HCT116 (cell line): ENCODE data around the gene WSB2. TPM values are rescaled to one million over a fixed set of nuclear protein-coding genes. Genes with fewer than 3 reads are reported as not detected.
"Not testable (repeated sequence)": the region's sequence is repeated elsewhere in the genome, so short reads cannot be mapped to it uniquely, and the experiment has no call there.

ENCODE experiments used
- ATAC-seq: fragments of 200-7000 bp; cut with Tn5 transposase; 2 replicates; pipeline ENCODE4 v1.9.1; 2020; ENCODE audit warnings: mild to moderate bottlenecking, moderate library complexity
- BruUV-seq: library from RNA; stranded (reverse); fragments of 400-500 nt; replicated peaks from 2 replicates; lab custom pipeline; 2021; lab: Mats Ljungman, UMichigan
- CTCF ChIA-PET: fragments of 300-600 bp; sonication (Branson Sonifier 250); formaldehyde crosslinking; loops from one replicate; lab custom pipeline; 2021; ENCODE audit warnings: antibody characterized with exemption; lab: Charles Lee
- POLR2A ChIA-PET: fragments of 300-600, 350-600 bp; sonication (Branson Sonifier 250); formaldehyde crosslinking; loops from one replicate; lab custom pipeline; 2021; ENCODE audit warnings: antibody characterized with exemption; lab: Charles Lee
- RAD21 ChIA-PET, 2 experiments: fragments of 300-600 bp; sonication (Branson Sonifier 250); formaldehyde crosslinking; loops; one replicate each; lab custom pipeline; 2023; ENCODE audit warnings: low total read pairs in 2 of 2; ENCODE audit not compliant: uncharacterized antibody in 2 of 2, unreplicated experiment in 2 of 2, low non-redundant PET in 1 of 2; lab: Charles Lee
- DNase-seq: peaks from one replicate; pipeline ENCODE4 v3.0.0-alpha.2; 2010; ENCODE audit warnings: low read depth, low spot score
- H2AFZ ChIP-seq: fragments of 200-600 bp; shearing (Covaris generic), sonication (generic); 2 replicates; pipeline ENCODE4 v1.6.1; 2017; ENCODE audit warnings: low read depth, mixed run types, mixed read lengths, antibody characterized with exemption, low read length; ENCODE audit not compliant: poor library complexity, severe bottlenecking
- H3K27ac ChIP-seq: 2 replicates; pipeline ENCODE4 v1.5.1; 2012; ENCODE audit warnings: low read depth, low read length
- H3K27me3 ChIP-seq: fragments of 200-600 bp; sonication (generic); 2 replicates; pipeline ENCODE4 v1.6.1; 2016; ENCODE audit warnings: mixed run types, low read length, mixed read lengths; ENCODE audit not compliant: insufficient read depth
- H3K36me3 ChIP-seq, 2 experiments: fragments of 200-500 bp in 1 of 2; fragments of 200-600 bp in 1 of 2; sonication (Bioruptor generic) in 1 of 2; sonication (generic) in 1 of 2; 2 replicates each; pipeline versions ENCODE4 v1.5.1 to v1.6.1; 2014 to 2016; ENCODE audit warnings: low read length in 2 of 2, inconsistent platforms in 1 of 2, mixed read lengths in 1 of 2, mixed run types in 1 of 2; ENCODE audit not compliant: insufficient read depth in 2 of 2, control insufficient read depth in 1 of 2
- H3K4me1 ChIP-seq, 2 experiments: fragments of 200-600 bp in 1 of 2; sonication (generic) in 1 of 2; 2 replicates each; pipeline versions ENCODE4 v1.5.1 to v1.6.1; 2012 to 2017; ENCODE audit warnings: low read length in 2 of 2, inconsistent platforms in 1 of 2, mild to moderate bottlenecking in 1 of 2, mixed read lengths in 1 of 2, mixed run types in 1 of 2, moderate library complexity in 1 of 2; ENCODE audit not compliant: insufficient read depth in 2 of 2, control insufficient read depth in 1 of 2
- H3K4me2 ChIP-seq: fragments of 200-600 bp; sonication (generic); 2 replicates; pipeline ENCODE4 v1.6.1; 2017; ENCODE audit warnings: mixed run types, low read length, mixed read lengths
- H3K4me3 ChIP-seq, 2 experiments: fragments of 200-600 bp in 1 of 2; sonication (generic) in 1 of 2; replicated peaks in 1 of 2; 2 replicates each; pipeline ENCODE4 v1.5.1; 2011 to 2016; ENCODE audit warnings: low read length in 2 of 2, control low read depth in 1 of 2, low read depth in 1 of 2, mild to moderate bottlenecking in 1 of 2, mixed read lengths in 1 of 2, mixed run types in 1 of 2
- H3K79me2 ChIP-seq: fragments of 200-600 bp; sonication (generic); 2 replicates; pipeline ENCODE4 v1.6.1; 2017; ENCODE audit warnings: mild to moderate bottlenecking, mixed run types, low read length, moderate library complexity, mixed read lengths; ENCODE audit not compliant: insufficient read depth
- H3K9ac ChIP-seq: fragments of 200-600 bp; sonication (generic); 2 replicates; pipeline ENCODE4 v1.6.1; 2016; ENCODE audit warnings: low read length, mixed read lengths
- H3K9me2 ChIP-seq: fragments of 200-600 bp; sonication (generic), shearing (Covaris generic); 2 replicates; pipeline ENCODE4 v1.6.1; 2017; ENCODE audit warnings: mixed run types, mild to moderate bottlenecking, moderate library complexity; ENCODE audit not compliant: insufficient read depth
- H3K9me3 ChIP-seq, 2 experiments: fragments of 200-500 bp in 1 of 2; fragments of 200-600 bp in 1 of 2; sonication (Bioruptor generic) in 1 of 2; sonication (generic) in 1 of 2; 2 replicates each; pipeline ENCODE4 v1.6.1; 2014 to 2017; ENCODE audit warnings: low read length in 2 of 2, mixed read lengths in 2 of 2, inconsistent platforms in 1 of 2, low read depth in 1 of 2, mild to moderate bottlenecking in 1 of 2, mixed run types in 1 of 2, moderate library complexity in 1 of 2; ENCODE audit not compliant: control insufficient read depth in 1 of 2, insufficient read depth in 1 of 2
- H4K20me1 ChIP-seq: fragments of 200-600 bp; sonication (generic), shearing (Covaris generic); 2 replicates; pipeline ENCODE4 v1.6.1; 2017; ENCODE audit warnings: mixed run types, mild to moderate bottlenecking, moderate library complexity; ENCODE audit not compliant: insufficient read depth
- ATF3 ChIP-seq: IDR thresholded peaks from 2 replicates; pipeline ENCODE4 v1.6.1; 2012
- CBX3 ChIP-seq: IDR thresholded peaks from 2 replicates; pipeline ENCODE4 v1.6.1; 2012; ENCODE audit warnings: low read depth
- CEBPB ChIP-seq: IDR thresholded peaks from 2 replicates; pipeline ENCODE4 v1.6.1; 2012; ENCODE audit warnings: low read depth
- EGR1 ChIP-seq: IDR thresholded peaks from 2 replicates; pipeline ENCODE4 v1.6.1; 2012; ENCODE audit warnings: low read depth
- ELF1 ChIP-seq: IDR thresholded peaks from 2 replicates; pipeline ENCODE4 v1.6.1; 2012; ENCODE audit warnings: low read depth, borderline replicate concordance
- EZH2 ChIP-seq: fragments of 200-600 bp; sonication (generic); IDR thresholded peaks from 2 replicates; pipeline ENCODE4 v1.6.1; 2017; ENCODE audit warnings: antibody characterized with exemption, mixed run types
- FOSL1 ChIP-seq: IDR thresholded peaks from 2 replicates; pipeline ENCODE4 v1.6.1; 2012; ENCODE audit warnings: low read depth
- MAX ChIP-seq: IDR thresholded peaks from 2 replicates; pipeline ENCODE4 v1.6.1; 2012
- SRF ChIP-seq: IDR thresholded peaks from 2 replicates; pipeline ENCODE4 v1.6.1; 2012; ENCODE audit warnings: low read depth
- ZFX ChIP-seq: fragments of 450-650 bp; IDR thresholded peaks from 2 replicates; pipeline ENCODE4 v1.6.1; 2017
- intact Hi-C: fragments of 100-400 bp; cut with micrococcal nuclease; formaldehyde crosslinking; loops from 2 replicates; pipeline ENCODE4 v1.10.0; 2022
- total RNA-seq: library from RNA; stranded (reverse); gene quantifications from one replicate; pipeline ENCODE4 v1.2.1, GENCODE V29; 2021; ENCODE audit not compliant: unreplicated experiment
- TF ChIP-seq, protein P1 (sequence below): IDR thresholded peaks from 2 replicates; pipeline ENCODE4 v1.6.1; 2011; ENCODE audit warnings: mild to moderate bottlenecking, low read length, moderate library complexity; ENCODE audit not compliant: insufficient replicate concordance; ENCODE audit errors: extremely low read depth
- TF ChIP-seq, protein P2 (sequence below): IDR thresholded peaks from 2 replicates; pipeline ENCODE4 v1.6.1; 2012; ENCODE audit warnings: low read depth

Gene WSB2
- total RNA-seq, 1 experiment from 2014 or later = 97.0 TPM

DNA sequence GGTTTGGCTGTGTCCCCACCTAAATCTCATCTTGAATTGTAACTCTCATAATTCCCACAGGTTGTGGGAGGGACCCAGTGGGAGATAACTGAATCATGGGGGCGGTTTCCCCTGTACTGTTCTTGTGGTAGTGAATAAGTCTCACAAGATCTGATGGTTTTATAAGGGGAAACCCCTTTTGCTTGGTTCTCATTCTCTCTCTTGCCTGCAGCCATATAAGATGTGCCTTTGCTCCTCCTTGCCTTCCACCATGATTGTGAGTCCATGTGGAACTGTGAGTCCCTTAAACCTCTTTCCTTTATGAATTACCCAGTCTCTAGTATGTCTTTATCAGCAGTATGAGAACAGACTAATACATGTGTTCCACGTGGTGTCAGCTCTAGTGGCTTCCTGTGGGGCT lies 61.2 kb downstream of the WSB2 start:
- H3K9ac ChIP-seq, H3K27me3 ChIP-seq, H3K36me3 ChIP-seq, H2AFZ ChIP-seq, intact Hi-C loops, H3K9me3 ChIP-seq, H3K4me3 ChIP-seq, H3K79me2 ChIP-seq, DNase-seq, H3K4me2 ChIP-seq, H3K27ac ChIP-seq, H3K9me2 ChIP-seq, CTCF ChIA-PET, ATAC-seq, BruUV-seq, H3K4me1 ChIP-seq, POLR2A ChIA-PET, H4K20me1 ChIP-seq, RAD21 ChIA-PET: not testable (repeated sequence)

DNA sequence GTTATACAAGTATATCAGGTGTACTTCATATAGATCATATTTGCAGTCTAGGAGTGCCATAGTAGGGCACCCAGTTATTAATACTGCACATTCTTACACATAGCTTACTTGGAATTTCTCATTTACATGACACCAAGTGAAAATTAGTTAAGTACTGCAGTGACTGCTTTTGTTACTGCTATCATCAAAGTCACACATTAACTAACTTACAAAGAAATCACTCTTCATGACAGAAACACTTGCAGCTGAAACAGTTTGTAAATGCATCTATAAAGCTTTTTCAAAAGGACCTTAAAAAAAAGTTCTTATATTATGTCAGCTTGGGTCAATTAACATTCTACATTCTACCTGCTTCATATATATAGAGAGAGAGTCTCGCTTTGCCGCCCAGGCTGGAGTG lies 62.3 kb downstream of the WSB2 start:
- Histone ChIP-seq H3K9me3 (peaks cover 0 to 6% of the 10 kb centered on the region in 2 experiments; a peak in 1 of 4 replicates), H3K9ac (no peak overlapping the region), H3K4me3 (no peak overlapping the region), H3K27me3 (no peaks in the 10 kb centered on the region), H3K9me2 (no peaks in the 10 kb centered on the region), H3K4me2 (no peak overlapping the region), H3K36me3 (no peaks in the 10 kb centered on the region; a peak in 1 of 4 replicates), H2AFZ (no peak overlapping the region), H3K27ac (no peak overlapping the region), H4K20me1 (no peaks in the 10 kb centered on the region)
- POLR2A ChIA-PET = no interaction called here
- intact Hi-C loops = no loop called here
- no peak for DNase-seq
- RAD21 ChIA-PET = no interaction called here
- no peak for ATAC-seq
- no TSS peak for BruUV-seq
- TF ChIP-seq CEBPB (no peak), CBX3 (no peak), EZH2 (no peak), MAX (no peak), FOSL1 (no peak), EGR1 (no peak), ELF1 (no peak), SRF (no peak), ZFX (no peak), ATF3 (no peak)
- TF ChIP-seq, protein P1, sequence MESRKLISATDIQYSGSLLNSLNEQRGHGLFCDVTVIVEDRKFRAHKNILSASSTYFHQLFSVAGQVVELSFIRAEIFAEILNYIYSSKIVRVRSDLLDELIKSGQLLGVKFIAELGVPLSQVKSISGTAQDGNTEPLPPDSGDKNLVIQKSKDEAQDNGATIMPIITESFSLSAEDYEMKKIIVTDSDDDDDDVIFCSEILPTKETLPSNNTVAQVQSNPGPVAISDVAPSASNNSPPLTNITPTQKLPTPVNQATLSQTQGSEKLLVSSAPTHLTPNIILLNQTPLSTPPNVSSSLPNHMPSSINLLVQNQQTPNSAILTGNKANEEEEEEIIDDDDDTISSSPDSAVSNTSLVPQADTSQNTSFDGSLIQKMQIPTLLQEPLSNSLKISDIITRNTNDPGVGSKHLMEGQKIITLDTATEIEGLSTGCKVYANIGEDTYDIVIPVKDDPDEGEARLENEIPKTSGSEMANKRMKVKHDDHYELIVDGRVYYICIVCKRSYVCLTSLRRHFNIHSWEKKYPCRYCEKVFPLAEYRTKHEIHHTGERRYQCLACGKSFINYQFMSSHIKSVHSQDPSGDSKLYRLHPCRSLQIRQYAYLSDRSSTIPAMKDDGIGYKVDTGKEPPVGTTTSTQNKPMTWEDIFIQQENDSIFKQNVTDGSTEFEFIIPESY = no peak
- TF ChIP-seq, protein P2, sequence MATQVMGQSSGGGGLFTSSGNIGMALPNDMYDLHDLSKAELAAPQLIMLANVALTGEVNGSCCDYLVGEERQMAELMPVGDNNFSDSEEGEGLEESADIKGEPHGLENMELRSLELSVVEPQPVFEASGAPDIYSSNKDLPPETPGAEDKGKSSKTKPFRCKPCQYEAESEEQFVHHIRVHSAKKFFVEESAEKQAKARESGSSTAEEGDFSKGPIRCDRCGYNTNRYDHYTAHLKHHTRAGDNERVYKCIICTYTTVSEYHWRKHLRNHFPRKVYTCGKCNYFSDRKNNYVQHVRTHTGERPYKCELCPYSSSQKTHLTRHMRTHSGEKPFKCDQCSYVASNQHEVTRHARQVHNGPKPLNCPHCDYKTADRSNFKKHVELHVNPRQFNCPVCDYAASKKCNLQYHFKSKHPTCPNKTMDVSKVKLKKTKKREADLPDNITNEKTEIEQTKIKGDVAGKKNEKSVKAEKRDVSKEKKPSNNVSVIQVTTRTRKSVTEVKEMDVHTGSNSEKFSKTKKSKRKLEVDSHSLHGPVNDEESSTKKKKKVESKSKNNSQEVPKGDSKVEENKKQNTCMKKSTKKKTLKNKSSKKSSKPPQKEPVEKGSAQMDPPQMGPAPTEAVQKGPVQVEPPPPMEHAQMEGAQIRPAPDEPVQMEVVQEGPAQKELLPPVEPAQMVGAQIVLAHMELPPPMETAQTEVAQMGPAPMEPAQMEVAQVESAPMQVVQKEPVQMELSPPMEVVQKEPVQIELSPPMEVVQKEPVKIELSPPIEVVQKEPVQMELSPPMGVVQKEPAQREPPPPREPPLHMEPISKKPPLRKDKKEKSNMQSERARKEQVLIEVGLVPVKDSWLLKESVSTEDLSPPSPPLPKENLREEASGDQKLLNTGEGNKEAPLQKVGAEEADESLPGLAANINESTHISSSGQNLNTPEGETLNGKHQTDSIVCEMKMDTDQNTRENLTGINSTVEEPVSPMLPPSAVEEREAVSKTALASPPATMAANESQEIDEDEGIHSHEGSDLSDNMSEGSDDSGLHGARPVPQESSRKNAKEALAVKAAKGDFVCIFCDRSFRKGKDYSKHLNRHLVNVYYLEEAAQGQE = no peak
- TF ChIP-seq, all 23 proteins: peak for 0
- CTCF ChIA-PET = no interaction called here
- Histone ChIP-seq H3K79me2 (no peaks in the 10 kb centered on the region), H3K4me1 (peaks cover 0 to 6% of the 10 kb centered on the region in 2 experiments; a peak in 2 of 4 replicates)
